Pancreas (tissue), 10 donors: ENCODE results near the gene ME3. TPM values are rescaled to one million over a fixed set of nuclear protein-coding genes. Genes with fewer than 3 reads are reported as not detected.

Source experiments
- ATAC-seq, 4 donors: fragments of 200-7000 bp; cut with Tn5 transposase; one replicate each; pipeline versions ENCODE4 v1.8.0 to v1.9.1; 2020; ENCODE audit warnings: mild to moderate bottlenecking in 4 of 4, moderate library complexity in 4 of 4
- DNase-seq, 6 donors: peaks; one replicate each; pipeline ENCODE4 v3.0.0-alpha.2; 2020
- FAIRE-seq: peaks from 2 replicates; lab custom pipeline; 2012; peaks lifted over from hg19 to GRCh38; lab: Jason Lieb, UNC
- H3K27ac ChIP-seq, 4 donors: fragments of 200-600 bp; sonication (generic); 1 replicate in 3 of 4; 2 replicates in 1 of 4; pipeline versions ENCODE4 v1.5.0 to v1.8.0; 2020
- H3K27me3 ChIP-seq, 4 donors: fragments of 200-600 bp; one replicate each; pipeline ENCODE4 v1.8.0; 2021
- H3K36me3 ChIP-seq, 3 donors: fragments of 200-600 bp; sonication (generic) in 1 of 3; one replicate each; pipeline versions ENCODE4 v1.5.0 to v1.8.0; 2020 to 2021
- H3K4me1 ChIP-seq, 3 donors: fragments of 200-600 bp; one replicate each; pipeline ENCODE4 v1.8.0; 2021
- H3K4me3 ChIP-seq, 4 donors: fragments of 200-600 bp; sonication (generic) in 2 of 4; one replicate each; pipeline versions ENCODE4 v1.5.0 to v1.8.0; 2020 to 2021
- H3K9me3 ChIP-seq, 4 donors: fragments of 200-600 bp; one replicate each; pipeline ENCODE4 v1.8.0; 2021
- CTCF ChIP-seq, 4 donors: fragments of 200-600 bp; sonication (generic) in 3 of 4; IDR thresholded peaks; one replicate each; pipeline versions ENCODE4 v1.5.0 to v1.8.0; 2021; ENCODE audit warnings: antibody characterized with exemption in 4 of 4
- WGBS, 2 donors: extraction: QIAGEN DNeasy Blood & Tissue Kit; methylation state at CpG; one replicate each; pipeline ENCODE4 v1.1.7; 2013; 5-methylcytosine and 5-hydroxymethylcytosine counted together
- intact Hi-C, 3 donors: fragments of 100-400 bp; cut with DNase I; formaldehyde crosslinking; loops; one replicate each; pipeline versions ENCODE4 v1.11.1 to v1.14.2; 2022
- polyA plus RNA-seq, 2 donors: library from polyadenylated mRNA; stranded (reverse); fragments of 200-250 nt; gene quantifications; one replicate each; pipeline ENCODE4 v1.2.3, GENCODE V29; 2013
- total RNA-seq, 6 donors: library from RNA; stranded (reverse); fragmentation: NEBNext Ultra II Directional in 4 of 6; extraction: Animal tissue kit (Norgen Biotek cat#: 25700) in 4 of 6; gene quantifications; one replicate each; pipeline versions ENCODE4 v1.2.1 to v1.2.4, GENCODE V29; 2021 to 2023
- donor health status: healthy with polysubstance abuse.
- donor health status: DM: no; HTN: no; CAD: no; lungs with moderate emphysema.
- donor health status: DM: no; HTN: no; CAD: no.
- donor health status: control.
- donor health status: control.
- donor health status: Bipolar disorder and iron deficiency.
- donor health status: DM: yes; HTN: yes; CAD: no.
- donor health status: DM: no; HTN: no; CAD: no.
- donor health status: DM: no; HTN: no; CAD: no.
- donor health status: DM: yes; HTN: yes; CAD: no.

ME3 gene
- total and polyA plus RNA-seq, 8 donors, result 6.5 to 38.8 (median 13.2) TPM

- FAIRE-seq (no peak), ATAC-seq (peak in 2 of 4 donors; percentile 14 to 35), DNase-seq (no peak)
- Histone ChIP-seq H3K9me3 (no peaks in the 10 kb centered on the region), H3K27ac (no peak overlapping the region), H3K4me1 (peaks cover 0 to 16% (median 0%) of the 10 kb centered on the region in 3 donors), H3K36me3 (no peaks in the 10 kb centered on the region), H3K27me3 (no peaks in the 10 kb centered on the region), H3K4me3 (no peak overlapping the region)
- no peak for TF ChIP-seq CTCF (IDR thresholded peaks at IDR 0.05)
- intact Hi-C loops, result no loop called here
- 79 to 86% methylated on average over 4 of the region's 4 CpGs for WGBS, 2 donors
These were observed 16.2 kb upstream of the ME3 start for GRCh38 chr11:86688398-86689179.

GRCh38 chr11:86687185-86687778, 14.9 kb upstream of the ME3 start:
- FAIRE-seq (no peak), DNase-seq (peak in 3 of 6 donors; percentile 22 to 36 (median 22)), ATAC-seq (peak; percentile 64 to 90 (median 81))
- TF ChIP-seq CTCF (IDR thresholded peaks at IDR 0.05), result no peak
- Histone ChIP-seq H3K27me3 (no peaks in the 10 kb centered on the region), H3K27ac (no peak overlapping the region), H3K4me1 (peaks cover 0 to 16% (median 0%) of the 10 kb centered on the region in 3 donors), H3K36me3 (no peaks in the 10 kb centered on the region), H3K9me3 (no peaks in the 10 kb centered on the region), H3K4me3 (no peak overlapping the region)
- intact Hi-C loops, result no loop called here
- WGBS, 2 donors, result 28 to 29% methylated on average over 5 of the region's 5 CpGs

GRCh38 chr11:86686531-86686930, 14.1 kb upstream of the ME3 start:
- H3K4me1 ChIP-seq, result peaks cover 0 to 16% (median 0%) of the 10 kb centered on the region in 3 donors
- no peaks in the 10 kb centered on the region for H3K36me3 ChIP-seq
- ATAC-seq, result no peak
- H3K9me3 ChIP-seq, result no peaks in the 10 kb centered on the region
- intact Hi-C loops, result no loop called here
- no peak for DNase-seq
- H3K4me3 ChIP-seq, result no peak overlapping the region
- no peak for TF ChIP-seq CTCF (IDR thresholded peaks at IDR 0.05)
- no peak overlapping the region for H3K27ac ChIP-seq
- FAIRE-seq, result no peak
- no peaks in the 10 kb centered on the region for H3K27me3 ChIP-seq
- WGBS, 2 donors, result 96 to 100% methylated on average over 1 of the region's 1 CpG

- H3K36me3 ChIP-seq, result no peaks in the 10 kb centered on the region
- H3K4me1 ChIP-seq, result no peaks in the 10 kb centered on the region
- WGBS, 2 donors, result 24 to 39% methylated on average over 2 of the region's 2 CpGs
- TF ChIP-seq CTCF (IDR thresholded peaks at IDR 0.05), result no peak
- DNase-seq (no peak), ATAC-seq (no peak), FAIRE-seq (no peak)
- H3K27ac ChIP-seq, result no peak overlapping the region
- no peaks in the 10 kb centered on the region for H3K9me3 ChIP-seq
- intact Hi-C loops, result no loop called here
- H3K4me3 ChIP-seq, result no peak overlapping the region
- no peaks in the 10 kb centered on the region for H3K27me3 ChIP-seq
These were observed 9.0 kb upstream of the ME3 start for GRCh38 chr11:86681483-86681756.
